ENCODE data around the gene FCER1G.
A peak's percentile ranks its signal among the peaks of the same experiment; 100 is the strongest.

Gene FCER1G

GRCh38 chr1:161187311-161187710 lies 27.8 kb upstream of the FCER1G start:
- TF ChIP-seq, protein P1, sequence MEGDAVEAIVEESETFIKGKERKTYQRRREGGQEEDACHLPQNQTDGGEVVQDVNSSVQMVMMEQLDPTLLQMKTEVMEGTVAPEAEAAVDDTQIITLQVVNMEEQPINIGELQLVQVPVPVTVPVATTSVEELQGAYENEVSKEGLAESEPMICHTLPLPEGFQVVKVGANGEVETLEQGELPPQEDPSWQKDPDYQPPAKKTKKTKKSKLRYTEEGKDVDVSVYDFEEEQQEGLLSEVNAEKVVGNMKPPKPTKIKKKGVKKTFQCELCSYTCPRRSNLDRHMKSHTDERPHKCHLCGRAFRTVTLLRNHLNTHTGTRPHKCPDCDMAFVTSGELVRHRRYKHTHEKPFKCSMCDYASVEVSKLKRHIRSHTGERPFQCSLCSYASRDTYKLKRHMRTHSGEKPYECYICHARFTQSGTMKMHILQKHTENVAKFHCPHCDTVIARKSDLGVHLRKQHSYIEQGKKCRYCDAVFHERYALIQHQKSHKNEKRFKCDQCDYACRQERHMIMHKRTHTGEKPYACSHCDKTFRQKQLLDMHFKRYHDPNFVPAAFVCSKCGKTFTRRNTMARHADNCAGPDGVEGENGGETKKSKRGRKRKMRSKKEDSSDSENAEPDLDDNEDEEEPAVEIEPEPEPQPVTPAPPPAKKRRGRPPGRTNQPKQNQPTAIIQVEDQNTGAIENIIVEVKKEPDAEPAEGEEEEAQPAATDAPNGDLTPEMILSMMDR (conservative IDR thresholded peaks at IDR 0.05; ENCODE audit: low read length) = no peak
- H3K4me3 ChIP-seq (ENCODE audit: low read length) = no peak overlapping the region
- DNase-seq (ENCODE audit: low read depth) = no peak

GRCh38 chr1:161188381-161188780 lies 26.7 kb upstream of the FCER1G start:
- no peak for DNase-seq (ENCODE audit: low read depth)
- no peak overlapping the region for H3K4me3 ChIP-seq (ENCODE audit: low read length)
- TF ChIP-seq, protein P1 (conservative IDR thresholded peaks at IDR 0.05; ENCODE audit: low read length) = no peak

- peak; percentile 39 for DNase-seq (ENCODE audit: low read depth)
- TF ChIP-seq, protein P1 (conservative IDR thresholded peaks at IDR 0.05; ENCODE audit: low read length) = no peak
- H3K4me3 ChIP-seq (ENCODE audit: low read length) = no peak overlapping the region
These were observed 26.1 kb upstream of the FCER1G start for GRCh38 chr1:161189036-161189435.

DNA sequence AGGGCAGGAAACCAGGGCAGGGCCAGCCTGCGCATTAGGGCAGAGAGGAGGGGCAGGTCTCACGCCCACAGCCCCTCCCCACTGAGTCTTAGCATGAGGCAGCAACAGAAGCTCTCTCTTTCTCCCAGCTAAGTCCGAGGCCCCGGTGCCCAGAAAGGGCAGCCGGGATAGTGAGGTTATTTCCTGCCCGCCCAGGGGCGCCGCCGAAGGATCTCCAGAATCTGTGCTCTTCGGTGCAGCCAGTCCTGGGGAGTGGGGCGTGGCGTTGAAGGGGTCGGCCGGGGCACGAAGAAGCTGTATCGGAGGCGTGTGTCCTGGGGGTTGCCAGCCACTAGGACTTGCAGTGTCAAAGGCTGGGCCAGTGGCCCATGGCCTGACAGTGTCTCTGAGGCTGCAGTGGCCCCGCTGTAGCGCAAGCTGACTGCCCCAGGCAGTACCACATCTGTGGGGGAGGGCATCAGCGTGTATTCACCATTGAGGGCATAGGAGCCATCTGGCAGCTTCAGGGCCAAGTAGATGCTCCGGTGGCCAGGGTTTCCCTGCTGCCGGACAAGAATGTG lies 24.1 kb upstream of the FCER1G start:
- no peak overlapping the region for H3K4me3 ChIP-seq (ENCODE audit: low read length)
- TF ChIP-seq, protein P1 (conservative IDR thresholded peaks at IDR 0.05; ENCODE audit: low read length) = no peak
- no peak for DNase-seq (ENCODE audit: low read depth)

- TF ChIP-seq, protein P1 (conservative IDR thresholded peaks at IDR 0.05; ENCODE audit: low read length) = no peak
- no peak for DNase-seq (ENCODE audit: low read depth)
- no peak overlapping the region for H3K4me3 ChIP-seq (ENCODE audit: low read length)
These were observed 23.1 kb upstream of the FCER1G start for GRCh38 chr1:161191971-161192370.

DNA sequence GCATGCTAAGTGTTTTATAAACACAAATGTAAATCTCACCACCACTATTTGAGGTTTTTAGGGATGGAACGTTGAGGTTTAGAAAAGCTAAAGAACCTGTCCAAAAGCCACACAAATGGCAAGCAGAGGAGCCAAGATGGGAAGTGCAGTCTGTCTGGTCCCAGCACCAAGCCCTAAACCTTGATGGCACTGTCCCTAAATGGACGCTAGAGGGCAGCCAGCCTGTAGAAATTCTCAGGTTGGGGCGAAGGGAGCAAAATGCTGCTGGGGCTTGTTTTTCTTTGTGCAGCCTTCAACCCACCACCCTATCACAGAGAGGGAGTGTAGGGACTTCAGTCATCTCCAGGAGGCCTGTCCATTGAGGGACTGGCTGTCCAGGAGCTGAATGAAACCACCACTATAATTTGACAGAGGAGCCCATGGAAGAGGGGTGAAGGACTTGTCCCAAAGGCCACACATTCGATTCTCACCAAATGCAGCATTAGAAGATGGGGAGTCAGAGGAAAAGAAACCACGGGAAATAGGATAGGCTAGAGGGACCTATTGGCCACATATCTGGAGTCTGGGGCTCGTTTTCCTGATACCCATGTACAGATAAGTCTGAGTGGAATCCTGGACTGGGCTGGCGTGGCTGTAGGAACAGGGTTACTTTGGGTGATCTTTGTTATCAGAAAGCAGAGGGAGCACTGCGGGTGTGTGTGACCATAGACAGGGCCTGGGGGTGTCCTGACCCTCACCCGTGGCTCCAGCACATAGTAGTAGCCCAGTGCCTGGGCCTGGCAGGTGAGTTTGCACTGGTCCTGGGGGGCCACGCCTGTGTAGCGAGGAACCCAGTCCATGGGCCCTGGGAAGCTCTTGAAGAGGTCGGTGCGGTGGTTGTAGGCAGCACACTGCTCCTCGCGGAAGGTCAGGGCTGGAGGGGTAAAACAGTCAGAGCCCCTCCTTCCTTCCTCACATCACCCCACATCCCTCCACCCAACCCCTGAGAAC lies 22.3 kb upstream of the FCER1G start:
- no peak overlapping the region for H3K4me3 ChIP-seq (ENCODE audit: low read length)
- peak; percentile 69 for DNase-seq (ENCODE audit: low read depth)
- TF ChIP-seq, protein P1 (conservative IDR thresholded peaks at IDR 0.05; ENCODE audit: low read length) = peak; percentile 92
